ENCODE measurements around the gene SLC17A9. TPM values are rescaled to one million over a fixed set of nuclear protein-coding genes. Genes with fewer than 3 reads are reported as not detected.

SLC17A9 gene
- total RNA-seq (2021) (0.17 TPM in 1 of 2 replicates, not detected in the other), Bru-seq, nascent RNA (percentile 15 among the genes with signal in this experiment), BruChase-seq, experiment 1, labeled RNA remaining after a 2-hour chase (percentile 13 among the genes with signal in this experiment), BruChase-seq, experiment 2, labeled RNA remaining after a 6-hour chase (percentile 20 among the genes with signal in this experiment)
- long read RNA-seq, result 0 reads

- Histone ChIP-seq H3K27me3 (replicated peaks; ENCODE audit: insufficient read depth, low read depth, low read length, poor library complexity) (no peaks in the 10 kb centered on the region), H3K36me3 (ENCODE audit: insufficient read depth, low read length, poor library complexity, severe bottlenecking) (peaks cover 18% of the 10 kb centered on the region), H3K4me1 (ENCODE audit: insufficient read depth, low read length, poor library complexity, severe bottlenecking) (peaks cover 6% of the 10 kb centered on the region), H3K27ac (ENCODE audit: low read depth, low read length, poor library complexity, severe bottlenecking) (no peak within 1 kb of the TSS), H3K4me3 (ENCODE audit: low read depth, low read length, poor library complexity, severe bottlenecking) (no peak within 1 kb of the TSS), H3K9me3 (ENCODE audit: low read depth, low read length, poor library complexity, severe bottlenecking) (no peaks in the 10 kb centered on the region)
- no peak for DNase-seq (ENCODE audit: low spot score)
- TF ChIP-seq EZH2 (IDR thresholded peaks at IDR 0.05; ENCODE audit: borderline replicate concordance, low read depth, low read length, poor library complexity, severe bottlenecking) (no peak), CTCF (conservative IDR thresholded peaks at IDR 0.05; ENCODE audit: low read depth, low read length) (no peak)
- ChIA-PET POLR2A (ENCODE audit: low non-redundant PET) (no interaction called here), CTCF (no interaction called here)
- no TSS peak for BruUV-seq (replicated peaks)
- intact Hi-C loops (cut with micrococcal nuclease; ENCODE audit: unreplicated experiment), result no loop called here
These were observed at the start of gene SLC17A9 for GRCh38 chr20:62952373-62952967. Gene SLC17A9 (plus strand): TSS chr20:62952709. CDS start chr20:62952831, 122 bp downstream.

- peaks cover 16% of the 10 kb centered on the region for H3K4me1 ChIP-seq (ENCODE audit: insufficient read depth, low read length, poor library complexity, severe bottlenecking)
- POLR2A ChIA-PET (ENCODE audit: low non-redundant PET), result no interaction called here
- TF ChIP-seq EZH2 (IDR thresholded peaks at IDR 0.05; ENCODE audit: borderline replicate concordance, low read depth, low read length, poor library complexity, severe bottlenecking), result no peak
- TF ChIP-seq CTCF (conservative IDR thresholded peaks at IDR 0.05; ENCODE audit: low read depth, low read length), result no peak
- no TSS peak for BruUV-seq (replicated peaks)
- H3K9me3 ChIP-seq (ENCODE audit: low read depth, low read length, poor library complexity, severe bottlenecking), result no peaks in the 10 kb centered on the region
- no peak overlapping the region for H3K27ac ChIP-seq (ENCODE audit: low read depth, low read length, poor library complexity, severe bottlenecking)
- DNase-seq (ENCODE audit: low spot score), result no peak
- no peaks in the 10 kb centered on the region for H3K27me3 ChIP-seq (replicated peaks; ENCODE audit: insufficient read depth, low read depth, low read length, poor library complexity)
- intact Hi-C loops (cut with micrococcal nuclease; ENCODE audit: unreplicated experiment), result loop anchor here (5.0 kb wide), 1 partner anchor 104 kb away; the partner anchor contains the start of gene BHLHE23
- CTCF ChIA-PET, result no interaction called here
- H3K4me3 ChIP-seq (ENCODE audit: low read depth, low read length, poor library complexity, severe bottlenecking), result no peak overlapping the region
- peaks cover 72% of the 10 kb centered on the region for H3K36me3 ChIP-seq (ENCODE audit: insufficient read depth, low read length, poor library complexity, severe bottlenecking)
These were observed 49.4 kb upstream of the SLC17A9 start for GRCh38 chr20:62902926-62903615.

GRCh38 chr20:62905536-62906117 lies 46.9 kb upstream of the SLC17A9 start:
- Histone ChIP-seq H3K4me1 (ENCODE audit: insufficient read depth, low read length, poor library complexity, severe bottlenecking) (peaks cover under 1% of the 10 kb centered on the region), H3K4me3 (ENCODE audit: low read depth, low read length, poor library complexity, severe bottlenecking) (no peak overlapping the region), H3K36me3 (ENCODE audit: insufficient read depth, low read length, poor library complexity, severe bottlenecking) (peaks cover 98% of the 10 kb centered on the region), H3K27me3 (replicated peaks; ENCODE audit: insufficient read depth, low read depth, low read length, poor library complexity) (no peaks in the 10 kb centered on the region), H3K27ac (ENCODE audit: low read depth, low read length, poor library complexity, severe bottlenecking) (no peak overlapping the region), H3K9me3 (ENCODE audit: low read depth, low read length, poor library complexity, severe bottlenecking) (no peaks in the 10 kb centered on the region)
- intact Hi-C loops (cut with micrococcal nuclease; ENCODE audit: unreplicated experiment), result no loop called here
- no TSS peak for BruUV-seq (replicated peaks)
- TF ChIP-seq EZH2 (IDR thresholded peaks at IDR 0.05; ENCODE audit: borderline replicate concordance, low read depth, low read length, poor library complexity, severe bottlenecking) (no peak), CTCF (conservative IDR thresholded peaks at IDR 0.05; ENCODE audit: low read depth, low read length) (no peak)
- ChIA-PET CTCF (no interaction called here), POLR2A (ENCODE audit: low non-redundant PET) (no interaction called here)
- no peak for DNase-seq (ENCODE audit: low spot score)

All from A673 (cell line).